ENCODE measurements around the gene MAGED2. TPM values are rescaled to one million over a fixed set of nuclear protein-coding genes. Genes with fewer than 3 reads are reported as not detected.

Gene MAGED2
- total RNA-seq, 4 donors from 2014 or later, result 42.1 to 65.9 (median 53.2) TPM

- H3K27me3 ChIP-seq, result no peaks in the 10 kb centered on the region
- no peak for TF ChIP-seq CTCF (IDR thresholded peaks at IDR 0.05)
- no peak for TF ChIP-seq POLR2A (IDR thresholded peaks at IDR 0.05)
- DNase-seq, result no peak
- H3K4me3 ChIP-seq, result no peak overlapping the region
- peaks cover 0 to 12% (median 0%) of the 10 kb centered on the region in 4 donors for H3K4me1 ChIP-seq
- H3K27ac ChIP-seq, result no peak overlapping the region
- H3K36me3 ChIP-seq, result peaks cover 0 to 50% (median 0%) of the 10 kb centered on the region in 3 donors
- H3K9me3 ChIP-seq, result no peaks in the 10 kb centered on the region
These were observed 3.8 kb downstream of the MAGED2 start for GRCh38 chrX:54811301-54811885.

- no peak overlapping the region for H3K4me3 ChIP-seq
- H3K27ac ChIP-seq, result no peak overlapping the region
- no peak for DNase-seq
- no peaks in the 10 kb centered on the region for H3K27me3 ChIP-seq
- no peaks in the 10 kb centered on the region for H3K9me3 ChIP-seq
- no peak for TF ChIP-seq CTCF (IDR thresholded peaks at IDR 0.05)
- TF ChIP-seq POLR2A (IDR thresholded peaks at IDR 0.05), result no peak
- H3K4me1 ChIP-seq, result peaks cover 0 to 12% (median 0%) of the 10 kb centered on the region in 4 donors
- H3K36me3 ChIP-seq, result peaks cover 0 to 50% (median 0%) of the 10 kb centered on the region in 3 donors
These were observed 4.8 kb downstream of the MAGED2 start for GRCh38 chrX:54812306-54812705.

- DNase-seq, result no peak
- Histone ChIP-seq H3K27me3 (no peaks in the 10 kb centered on the region), H3K9me3 (no peaks in the 10 kb centered on the region), H3K4me1 (no peaks in the 10 kb centered on the region), H3K4me3 (no peak overlapping the region), H3K27ac (no peak overlapping the region), H3K36me3 (peaks cover 0 to 30% (median 0%) of the 10 kb centered on the region in 3 donors)
- no peak for TF ChIP-seq POLR2A (IDR thresholded peaks at IDR 0.05)
- TF ChIP-seq CTCF (IDR thresholded peaks at IDR 0.05), result no peak
These were observed 9.8 kb downstream of the MAGED2 start for GRCh38 chrX:54817220-54817820.

- Histone ChIP-seq H3K4me1 (no peaks in the 10 kb centered on the region), H3K36me3 (peaks cover 0 to 23% (median 0%) of the 10 kb centered on the region in 3 donors), H3K27me3 (no peaks in the 10 kb centered on the region), H3K27ac (no peak overlapping the region), H3K9me3 (no peaks in the 10 kb centered on the region), H3K4me3 (no peak overlapping the region)
- TF ChIP-seq POLR2A (IDR thresholded peaks at IDR 0.05) (no peak), CTCF (IDR thresholded peaks at IDR 0.05) (no peak)
- no peak for DNase-seq
These were observed 10.7 kb downstream of the MAGED2 start for GRCh38 chrX:54818221-54818620.

- Histone ChIP-seq H3K4me1 (no peaks in the 10 kb centered on the region), H3K27me3 (no peaks in the 10 kb centered on the region), H3K9me3 (no peaks in the 10 kb centered on the region), H3K4me3 (no peak overlapping the region), H3K36me3 (peaks cover 0 to 13% (median 0%) of the 10 kb centered on the region in 3 donors), H3K27ac (no peak overlapping the region)
- TF ChIP-seq CTCF (IDR thresholded peaks at IDR 0.05) (no peak), POLR2A (IDR thresholded peaks at IDR 0.05) (no peak)
- no peak for DNase-seq
These were observed 11.7 kb downstream of the MAGED2 start for GRCh38 chrX:54819201-54819600.
